Measurements from ENCODE around the gene NR3C2. TPM values are rescaled to one million over a fixed set of nuclear protein-coding genes. Genes with fewer than 3 reads are reported as not detected.
A peak's percentile ranks its signal among the peaks of the same experiment; 100 is the strongest.

Gene NR3C2
- total RNA-seq, 1 experiment from 2014 or later: 0.91 TPM

DNA sequence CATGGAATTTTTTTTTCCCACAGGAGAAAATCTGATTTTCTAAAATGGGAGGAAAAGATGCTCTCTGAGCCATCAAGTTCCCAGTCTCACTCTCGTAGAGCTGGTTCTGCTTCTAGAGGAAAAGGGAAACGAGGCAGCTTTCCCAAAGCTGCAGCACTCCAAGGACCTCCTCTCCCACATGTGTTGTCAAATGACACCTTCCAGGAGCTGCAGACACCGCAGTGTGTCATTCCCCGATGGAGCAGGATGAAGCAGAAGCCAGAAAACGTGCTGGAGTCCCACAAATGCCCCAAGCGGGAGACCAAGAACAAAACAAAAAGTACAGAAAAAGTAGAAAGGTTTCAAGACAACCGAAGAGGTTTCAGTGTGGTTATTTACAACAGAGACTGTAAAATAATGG, 362.3 kb downstream of the NR3C2 start:
- DNase-seq (ENCODE audit: low read depth): no peak
- in situ Hi-C loops (cut with HindIII; ENCODE audit: low pct_unique_long_range_greater_than_20kb, low sequenced_read_pairs): no loop called here

DNA sequence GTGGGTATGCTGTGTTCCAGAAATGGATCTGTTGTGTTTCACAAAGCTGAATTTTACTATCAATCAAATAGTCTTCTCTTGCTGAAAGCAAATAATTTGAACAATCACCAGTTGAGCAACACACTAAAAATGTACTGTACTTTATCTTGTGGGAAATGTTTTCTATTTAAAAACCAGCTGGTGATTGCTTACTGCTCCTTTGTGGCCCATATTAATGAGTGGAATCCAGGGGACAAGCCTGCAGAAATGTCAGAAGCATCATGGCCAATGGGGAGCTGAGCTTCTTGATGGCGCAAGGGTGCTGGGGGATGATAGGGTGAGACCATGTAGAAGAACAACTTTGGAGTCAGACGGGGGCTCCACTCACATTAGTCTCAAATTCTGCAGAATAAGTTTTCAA, 364.2 kb downstream of the NR3C2 start:
- in situ Hi-C loops (cut with HindIII; ENCODE audit: low pct_unique_long_range_greater_than_20kb, low sequenced_read_pairs): no loop called here
- DNase-seq (ENCODE audit: low read depth): no peak

- in situ Hi-C loops (cut with HindIII; ENCODE audit: low pct_unique_long_range_greater_than_20kb, low sequenced_read_pairs): no loop called here
- DNase-seq (ENCODE audit: low read depth): no peak
Measured at GRCh38 chr4:148077581-148077980, 364.6 kb downstream of the NR3C2 start.

GRCh38 chr4:148076964-148077363, 365.2 kb downstream of the NR3C2 start:
- in situ Hi-C loops (cut with HindIII; ENCODE audit: low pct_unique_long_range_greater_than_20kb, low sequenced_read_pairs): no loop called here
- no peak for DNase-seq (ENCODE audit: low read depth)

- DNase-seq (ENCODE audit: low read depth): no peak
- in situ Hi-C loops (cut with HindIII; ENCODE audit: low pct_unique_long_range_greater_than_20kb, low sequenced_read_pairs): no loop called here
Measured at GRCh38 chr4:148075438-148075837, 366.8 kb downstream of the NR3C2 start.

DNA sequence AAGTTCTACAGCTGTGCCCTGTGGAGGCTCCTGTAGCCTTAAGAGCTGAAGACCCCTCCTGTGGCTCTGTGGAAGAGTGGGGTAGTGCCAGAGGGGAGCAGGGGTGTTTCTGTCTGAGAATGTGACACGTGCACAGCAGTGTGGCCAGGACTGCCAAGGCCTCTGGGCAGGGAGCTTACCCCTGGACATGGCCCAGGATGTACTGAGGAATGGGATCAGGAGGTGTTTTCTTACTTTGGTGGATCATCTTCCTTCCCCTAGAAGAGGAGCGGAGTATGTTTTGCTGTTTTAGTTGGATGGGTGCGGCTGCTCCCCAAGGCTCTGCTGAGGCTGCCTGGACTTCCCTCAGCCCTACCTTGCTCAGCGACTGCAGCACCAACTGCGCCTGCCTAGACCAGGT, 367.8 kb downstream of the NR3C2 start:
- DNase-seq (ENCODE audit: low read depth): no peak
- in situ Hi-C loops (cut with HindIII; ENCODE audit: low pct_unique_long_range_greater_than_20kb, low sequenced_read_pairs): no loop called here

- in situ Hi-C loops (cut with HindIII; ENCODE audit: low pct_unique_long_range_greater_than_20kb, low sequenced_read_pairs): no loop called here
- no peak for DNase-seq (ENCODE audit: low read depth)
Measured at GRCh38 chr4:148073349-148073748, 368.9 kb downstream of the NR3C2 start.

DNA sequence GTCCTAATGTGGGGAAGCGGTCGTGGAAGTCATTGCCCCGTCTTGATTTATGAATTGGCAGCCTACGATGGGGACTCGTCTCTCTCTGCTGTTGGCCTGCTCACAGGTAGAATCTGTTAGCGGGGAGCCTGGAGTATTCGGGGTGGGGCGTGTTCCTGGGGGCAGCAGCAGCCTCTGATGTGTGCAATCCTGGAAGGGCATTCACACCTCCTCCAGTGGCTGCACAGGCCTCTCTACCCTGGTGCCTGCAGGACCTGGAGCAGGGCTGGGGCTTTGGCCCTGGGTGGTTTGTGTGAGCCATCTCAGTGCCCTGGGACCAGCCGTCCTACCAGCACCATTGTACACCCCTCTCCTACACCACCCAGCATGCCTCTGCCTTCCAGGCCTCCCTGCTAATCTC, 369.4 kb downstream of the NR3C2 start:
- in situ Hi-C loops (cut with HindIII; ENCODE audit: low pct_unique_long_range_greater_than_20kb, low sequenced_read_pairs): no loop called here

GRCh38 chr4:148071009-148071408, 371.2 kb downstream of the NR3C2 start:
- DNase-seq (ENCODE audit: low read depth): peak; percentile 32
- in situ Hi-C loops (cut with HindIII; ENCODE audit: low pct_unique_long_range_greater_than_20kb, low sequenced_read_pairs): no loop called here

More for the DNA sequence above, 369.4 kb downstream of the NR3C2 start:
- DNase-seq (ENCODE audit: low read depth): no peak

DNA sequence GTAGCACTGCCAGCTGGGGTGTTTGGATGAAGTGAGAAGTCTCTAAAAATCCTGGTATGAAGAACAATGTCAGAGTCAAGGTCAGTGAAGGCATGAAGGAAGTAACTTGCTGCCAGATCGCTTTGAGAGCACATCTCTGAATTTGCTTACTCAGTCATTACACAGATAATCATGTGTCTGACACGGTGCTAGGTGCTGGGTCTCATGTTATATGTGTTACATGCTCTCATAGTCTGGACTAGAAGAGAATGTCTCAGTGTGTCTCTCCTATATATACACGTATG, 372.4 kb downstream of the NR3C2 start:
- in situ Hi-C loops (cut with HindIII; ENCODE audit: low pct_unique_long_range_greater_than_20kb, low sequenced_read_pairs): no loop called here
- no peak for DNase-seq (ENCODE audit: low read depth)

DNA sequence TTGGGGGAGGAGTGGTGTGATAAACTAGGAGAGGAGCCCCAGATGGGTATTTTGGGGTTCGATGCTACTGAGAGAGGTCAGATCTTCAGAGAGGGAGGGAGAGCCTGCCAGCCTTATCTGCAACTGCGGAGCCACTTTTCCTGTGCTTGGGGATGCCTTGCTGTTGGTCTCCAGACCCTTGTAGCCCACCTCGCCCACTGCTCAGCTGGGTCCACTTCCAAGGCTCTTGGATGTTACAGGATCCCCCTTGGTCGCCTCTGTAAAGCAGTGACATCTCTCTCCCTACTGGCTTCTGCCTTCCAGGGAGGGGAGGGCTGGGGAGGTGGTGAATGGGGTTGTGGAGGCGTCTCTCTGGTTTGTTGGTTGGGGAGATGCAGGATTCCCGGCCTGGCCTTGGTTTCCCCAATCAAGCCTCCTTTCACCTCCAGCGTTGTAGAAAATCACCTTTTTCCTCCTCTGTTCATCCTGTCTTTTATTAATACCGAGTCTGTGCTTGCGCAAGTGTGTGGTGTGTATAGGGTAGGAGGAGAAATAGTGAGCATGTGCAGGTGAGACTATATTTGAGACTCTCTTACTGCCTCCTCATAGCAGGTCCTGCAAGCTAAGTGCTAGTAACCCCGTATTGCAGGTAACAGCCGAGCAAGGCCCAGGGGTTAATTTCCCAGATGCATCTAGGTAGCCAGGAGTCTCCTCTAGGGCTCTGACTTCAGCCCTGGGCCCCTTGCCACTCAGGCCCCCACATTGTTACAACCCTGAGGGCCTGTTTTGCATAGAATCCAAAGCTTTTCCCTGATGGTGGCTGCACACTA, 372.9 kb downstream of the NR3C2 start:
- in situ Hi-C loops (cut with HindIII; ENCODE audit: low pct_unique_long_range_greater_than_20kb, low sequenced_read_pairs): no loop called here
- DNase-seq (ENCODE audit: low read depth): no peak

DNA sequence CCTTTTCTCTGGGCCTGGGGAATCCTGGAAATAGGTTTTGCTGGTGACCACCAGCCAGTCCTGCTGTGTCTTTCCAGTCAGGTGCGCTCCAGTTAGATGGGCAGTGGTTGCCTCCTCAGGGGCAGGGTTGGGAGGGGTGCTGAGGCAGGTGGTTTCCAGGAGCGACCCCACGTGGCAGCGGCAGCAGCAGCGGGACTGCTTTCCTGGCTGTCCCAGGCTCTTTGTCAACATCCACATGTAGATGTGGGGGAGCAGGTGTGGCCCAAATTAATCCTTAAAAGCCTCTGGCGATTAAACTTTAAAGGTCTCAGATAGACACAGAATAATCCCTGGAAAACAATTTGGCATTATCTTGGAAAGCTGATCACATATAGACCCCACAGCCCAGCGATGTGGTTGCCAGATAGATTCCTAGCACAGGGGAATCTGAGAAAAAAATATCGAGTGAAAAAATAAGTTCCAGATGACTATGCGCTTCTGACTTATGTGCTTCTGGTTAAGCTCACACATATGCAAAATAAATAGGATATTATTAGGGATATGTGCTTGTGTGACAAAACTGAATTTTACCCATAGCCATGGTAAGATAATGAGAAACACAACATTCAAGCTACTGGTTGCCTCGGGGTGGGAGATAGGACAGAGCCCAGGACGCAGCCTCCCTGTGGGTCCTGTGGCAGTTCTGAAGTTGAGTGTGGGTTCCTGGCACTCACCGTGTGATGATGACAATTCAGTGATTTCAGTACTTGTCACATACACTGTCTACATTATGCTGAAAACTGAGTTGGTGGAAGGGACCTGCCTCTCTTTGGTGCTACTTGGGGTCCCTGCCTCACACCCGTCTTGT, 373.9 kb downstream of the NR3C2 start:
- DNase-seq (ENCODE audit: low read depth): no peak
- in situ Hi-C loops (cut with HindIII; ENCODE audit: low pct_unique_long_range_greater_than_20kb, low sequenced_read_pairs): no loop called here

DNA sequence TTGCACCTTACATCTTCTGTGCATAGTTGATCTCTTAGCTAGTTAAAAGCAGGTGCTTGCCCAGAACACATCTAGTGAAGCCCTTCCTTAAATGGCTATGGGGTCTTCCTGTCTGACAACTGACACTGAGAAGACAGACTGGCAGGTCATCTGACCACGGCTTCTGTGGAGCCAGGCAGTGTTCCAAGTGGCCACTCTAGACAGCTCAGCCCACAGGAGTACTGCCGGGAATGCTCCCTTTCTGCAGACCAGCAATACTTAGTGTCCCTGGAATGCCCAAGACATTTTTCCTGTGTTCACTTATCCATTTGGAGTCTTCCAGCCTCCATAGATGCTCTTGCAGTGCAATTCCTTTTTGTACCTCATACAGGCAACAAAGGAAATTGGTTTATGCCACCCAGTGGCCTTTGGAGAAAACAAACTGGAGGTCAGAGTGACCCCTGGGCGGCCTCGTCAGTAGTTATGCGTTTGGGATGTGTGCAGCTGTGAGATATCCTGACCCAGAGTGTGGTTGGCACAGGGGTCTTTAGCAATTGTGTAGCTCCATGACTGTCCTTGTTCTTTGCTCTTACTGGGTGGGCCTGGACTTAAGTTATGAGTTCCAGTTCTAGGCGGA, 374.8 kb downstream of the NR3C2 start:
- DNase-seq (ENCODE audit: low read depth): no peak
- in situ Hi-C loops (cut with HindIII; ENCODE audit: low pct_unique_long_range_greater_than_20kb, low sequenced_read_pairs): no loop called here

DNA sequence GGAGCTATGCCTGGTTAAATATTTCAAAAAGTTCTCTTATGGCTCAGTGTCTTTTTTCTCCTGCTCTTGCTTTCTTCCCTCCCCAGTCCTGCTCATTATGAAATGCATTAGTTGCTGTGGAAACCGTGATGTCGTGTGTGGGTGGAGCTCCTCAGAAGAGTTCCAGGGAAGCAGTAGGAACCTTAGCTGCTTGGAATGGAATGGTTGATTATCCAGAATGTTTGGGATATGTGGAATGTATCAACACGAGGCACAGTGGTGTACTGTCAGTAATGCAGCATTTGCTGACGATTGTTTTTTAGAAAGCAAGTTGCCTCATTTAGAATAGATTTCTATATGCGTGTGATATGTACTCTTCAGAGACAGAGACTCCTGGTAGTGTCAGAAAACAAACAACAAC, 377.1 kb downstream of the NR3C2 start:
- peak; percentile 11 for DNase-seq (ENCODE audit: low read depth)
- in situ Hi-C loops (cut with HindIII; ENCODE audit: low pct_unique_long_range_greater_than_20kb, low sequenced_read_pairs): no loop called here

DNA sequence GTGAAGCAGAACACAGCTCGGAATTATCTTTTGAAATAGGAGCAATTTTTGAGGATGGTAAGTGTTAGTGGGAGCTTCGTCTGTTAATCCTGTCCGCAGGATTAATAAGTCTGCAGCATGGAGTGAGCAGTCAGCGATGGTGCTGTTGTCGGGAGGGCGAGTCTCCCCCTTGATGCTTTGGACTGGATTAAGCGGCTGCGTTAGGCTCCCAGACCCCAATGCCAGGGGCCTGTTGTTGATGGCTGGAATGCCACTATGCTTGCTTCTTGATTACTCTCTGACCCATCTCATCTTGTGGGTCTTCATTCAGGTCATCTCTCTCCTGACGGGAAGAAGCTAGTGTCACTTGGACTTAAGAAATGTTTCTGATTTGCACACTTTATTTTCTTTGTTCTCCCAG, 377.8 kb downstream of the NR3C2 start:
- no peak for DNase-seq (ENCODE audit: low read depth)
- in situ Hi-C loops (cut with HindIII; ENCODE audit: low pct_unique_long_range_greater_than_20kb, low sequenced_read_pairs): no loop called here

DNA sequence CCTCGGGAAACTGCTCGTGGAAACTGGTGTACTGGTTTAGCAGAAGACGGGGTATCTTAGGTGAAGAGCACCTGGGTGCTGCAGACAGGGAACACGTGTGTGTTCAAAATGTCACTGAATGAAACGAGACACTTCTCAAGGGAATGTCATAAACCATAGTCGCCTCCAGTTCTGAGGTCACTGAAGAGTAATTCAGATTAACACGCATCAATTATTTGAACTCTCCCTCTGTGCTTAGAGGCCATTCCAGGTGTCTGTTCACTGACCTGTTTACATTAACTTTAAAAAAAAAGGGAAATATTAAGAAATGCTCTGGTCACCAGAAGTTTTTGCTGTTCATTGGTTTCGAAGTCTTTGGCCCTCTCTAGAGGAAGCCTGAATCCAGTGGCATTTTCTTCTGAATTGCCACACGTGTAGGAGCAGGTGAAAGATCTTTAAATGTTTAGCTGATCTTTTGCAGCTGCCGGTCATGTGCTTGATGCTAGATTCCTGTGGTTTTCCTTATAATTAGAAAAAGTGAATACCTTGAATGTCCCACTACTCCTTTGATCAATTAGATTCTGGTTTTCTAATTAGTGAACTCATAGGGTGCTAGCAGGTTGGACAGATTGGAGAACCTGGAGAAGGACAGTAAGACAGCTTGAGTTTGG, 379.8 kb downstream of the NR3C2 start:
- DNase-seq (ENCODE audit: low read depth): no peak
- in situ Hi-C loops (cut with HindIII; ENCODE audit: low pct_unique_long_range_greater_than_20kb, low sequenced_read_pairs): no loop called here

GRCh38 chr4:148061795-148062194, 380.4 kb downstream of the NR3C2 start:
- in situ Hi-C loops (cut with HindIII; ENCODE audit: low pct_unique_long_range_greater_than_20kb, low sequenced_read_pairs): no loop called here
- no peak for DNase-seq (ENCODE audit: low read depth)

DNA sequence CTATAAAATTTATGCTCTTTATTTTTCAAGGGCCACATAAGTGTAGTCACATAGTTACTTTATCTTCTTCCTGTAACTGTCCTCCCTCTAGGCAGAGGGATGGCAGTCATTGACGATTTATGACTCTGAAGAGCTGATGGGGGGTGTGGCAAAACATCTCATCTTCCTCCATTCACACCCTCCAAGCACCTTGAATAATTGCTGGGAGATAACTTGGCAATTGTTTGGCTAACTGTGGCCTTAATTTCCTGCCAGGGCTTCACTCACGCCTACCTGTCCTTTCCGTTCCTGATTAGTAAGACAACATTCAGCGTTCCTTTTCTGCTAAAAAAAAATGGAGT, 381.1 kb downstream of the NR3C2 start:
- in situ Hi-C loops (cut with HindIII; ENCODE audit: low pct_unique_long_range_greater_than_20kb, low sequenced_read_pairs): no loop called here
- no peak for DNase-seq (ENCODE audit: low read depth)

All from Caki2 (cell line).